NT2/D1 (cell line): ENCODE results near the gene TUFT1.

Source experiments
- SUZ12 ChIP-seq: IDR thresholded peaks from 2 replicates; pipeline ENCODE4 v1.6.1; 2011; ENCODE audit not compliant: insufficient read length, insufficient read depth; ENCODE audit errors: extremely low read depth
- YY1 ChIP-seq: IDR thresholded peaks from 2 replicates; pipeline ENCODE4 v1.6.1; 2011; ENCODE audit not compliant: insufficient read length, insufficient read depth
- ZNF274 ChIP-seq: IDR thresholded peaks from 2 replicates; pipeline ENCODE4 v1.6.1; 2011; ENCODE audit warnings: mild to moderate bottlenecking, low read depth, low read length

DNA sequence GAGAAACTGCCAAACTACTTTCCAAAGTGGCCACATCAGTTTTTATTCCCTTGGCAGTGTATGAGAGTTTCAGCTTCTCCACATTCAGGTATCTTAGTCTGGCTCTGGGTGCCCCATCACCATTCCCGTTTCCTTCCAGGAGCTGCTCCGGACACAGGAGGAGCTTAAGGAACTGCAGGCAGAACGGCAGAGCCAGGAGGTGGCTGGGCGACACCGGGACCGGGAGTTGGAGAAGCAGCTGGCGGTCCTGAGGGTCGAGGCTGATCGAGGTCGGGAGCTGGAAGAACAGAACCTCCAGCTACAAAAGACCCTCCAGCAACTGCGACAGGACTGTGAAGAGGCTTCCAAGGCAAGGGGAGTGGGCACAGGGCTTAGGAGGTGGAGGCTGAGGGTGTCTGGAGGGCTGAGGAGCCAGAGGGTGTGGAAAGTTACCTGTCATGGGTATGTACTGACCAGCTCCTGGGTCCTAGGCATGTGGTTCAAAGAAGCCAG, 10.9 kb upstream of the TUFT1 start:
- TF ChIP-seq YY1 (no peak), ZNF274 (no peak), SUZ12 (no peak)
